ENCODE measurements around the gene MTAP.
A peak's percentile ranks its signal among the peaks of the same experiment; 100 is the strongest.

MTAP gene

GRCh38 chr9:21974343-21974721 is 171.9 kb downstream of the MTAP start:
- Histone ChIP-seq H3K27ac (replicated peaks) (peak overlapping the region; percentile 89), H3K27me3 (ENCODE audit: insufficient read depth, poor library complexity, severe bottlenecking) (no peaks in the 10 kb centered on the region), H3K4me3 (replicated peaks; ENCODE audit: insufficient read depth, low read length) (peak overlapping the region; percentile 53)
- no peak for TF ChIP-seq REST (IDR thresholded peaks at IDR 0.05; ENCODE audit: insufficient replicate concordance, low read depth)
- no peak for TF ChIP-seq SPI1 (IDR thresholded peaks at IDR 0.05; ENCODE audit: borderline replicate concordance, low read depth)
- no peak for TF ChIP-seq POLR2AphosphoS5 (IDR thresholded peaks at IDR 0.05; ENCODE audit: low read depth)
- TF ChIP-seq CTCF (IDR thresholded peaks at IDR 0.05; ENCODE audit: insufficient read depth, low read length): no peak
- no peak for DNase-seq (ENCODE audit: low read depth in 1 of 2, low spot score in 1 of 2)

- peak in 1 of 2 experiments; percentile 86 for DNase-seq (ENCODE audit: low read depth in 1 of 2, low spot score in 1 of 2)
- Histone ChIP-seq H3K27ac (replicated peaks) (peak overlapping the region; percentile 89), H3K27me3 (ENCODE audit: insufficient read depth, poor library complexity, severe bottlenecking) (no peaks in the 10 kb centered on the region), H3K4me3 (replicated peaks; ENCODE audit: insufficient read depth, low read length) (peak overlapping the region; percentile 53)
- peak; percentile 86 for TF ChIP-seq POLR2AphosphoS5 (IDR thresholded peaks at IDR 0.05; ENCODE audit: low read depth)
- TF ChIP-seq REST (IDR thresholded peaks at IDR 0.05; ENCODE audit: insufficient replicate concordance, low read depth): no peak
- no peak; the same call in 1 of the 2 replicates for TF ChIP-seq GABPA (IDR thresholded peaks at IDR 0.05; ENCODE audit: low read depth)
- no peak for TF ChIP-seq CTCF (IDR thresholded peaks at IDR 0.05; ENCODE audit: insufficient read depth, low read length)
- TF ChIP-seq SPI1 (IDR thresholded peaks at IDR 0.05; ENCODE audit: borderline replicate concordance, low read depth): no peak
Observed at GRCh38 chr9:21974722-21975409, 172.4 kb downstream of the MTAP start.

GRCh38 chr9:21976334-21976875 is 174.0 kb downstream of the MTAP start:
- Histone ChIP-seq H3K27me3 (ENCODE audit: insufficient read depth, poor library complexity, severe bottlenecking) (no peaks in the 10 kb centered on the region), H3K4me3 (replicated peaks; ENCODE audit: insufficient read depth, low read length) (no peak overlapping the region), H3K27ac (replicated peaks) (peak overlapping the region; percentile 89)
- TF ChIP-seq SPI1 (IDR thresholded peaks at IDR 0.05; ENCODE audit: borderline replicate concordance, low read depth): no peak
- TF ChIP-seq POLR2AphosphoS5 (IDR thresholded peaks at IDR 0.05; ENCODE audit: low read depth): no peak
- no peak for TF ChIP-seq REST (IDR thresholded peaks at IDR 0.05; ENCODE audit: insufficient replicate concordance, low read depth)
- no peak for TF ChIP-seq CTCF (IDR thresholded peaks at IDR 0.05; ENCODE audit: insufficient read depth, low read length)
- TF ChIP-seq GABPA (IDR thresholded peaks at IDR 0.05; ENCODE audit: low read depth): no peak
- DNase-seq (ENCODE audit: low read depth in 1 of 2, low spot score in 1 of 2): no peak

All from HL-60 (cell line).